Middle frontal gyrus (tissue), 1 donor: ENCODE measurements around the gene RGS5.

Experiments
- DNase-seq: peaks from one replicate; pipeline ENCODE4 v3.0.0-alpha.2; 2015; ENCODE audit warnings: low spot score; ENCODE audit errors: extremely low spot score

RGS5 gene

DNA sequence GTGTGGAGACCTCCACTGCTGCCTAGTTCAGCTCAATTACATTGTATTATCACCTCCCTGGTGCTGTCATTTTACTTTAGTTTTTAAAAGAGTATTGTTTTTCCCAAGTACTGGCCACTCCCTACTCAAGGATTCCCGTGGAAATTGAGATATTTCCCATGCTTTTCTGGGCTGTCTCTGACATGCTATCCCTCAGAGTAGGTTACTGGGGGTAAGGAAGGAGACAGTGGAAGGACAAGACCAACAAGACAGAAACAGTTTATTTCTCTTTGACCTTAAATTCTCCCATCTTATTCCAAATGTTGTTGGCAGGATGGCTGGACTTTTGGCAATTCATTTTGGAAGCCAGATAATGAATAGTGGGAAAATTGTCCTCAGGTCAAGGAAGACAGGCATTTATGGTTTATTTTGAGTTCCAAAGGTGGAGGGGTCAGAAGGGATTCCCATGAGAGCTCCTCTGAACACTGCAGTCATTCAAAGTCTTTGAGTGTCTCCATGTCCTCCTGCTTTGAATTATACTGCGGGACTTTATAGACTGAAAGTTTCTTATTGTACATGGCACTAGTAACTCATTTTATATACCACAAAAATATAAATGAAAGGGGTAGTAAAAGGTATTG lies 20.3 kb downstream of the RGS5 start:
- no peak for DNase-seq

DNA sequence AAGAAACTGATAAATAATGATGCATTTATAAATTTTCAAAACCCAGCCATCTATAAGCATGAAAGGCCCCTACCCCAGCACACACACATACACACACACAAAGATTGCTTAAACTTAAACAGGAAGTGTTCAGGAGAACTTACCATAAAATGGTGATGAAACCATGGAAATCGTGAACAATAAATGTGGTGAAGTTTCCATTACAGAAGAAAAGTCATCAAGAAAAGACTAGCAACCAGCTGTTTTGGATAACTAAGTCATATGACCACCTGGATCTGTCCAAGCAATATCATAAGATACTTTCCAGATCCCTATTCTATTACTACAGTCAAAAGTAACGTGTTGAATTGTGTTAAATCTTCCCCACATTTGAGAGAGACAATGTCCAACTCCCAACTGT lies 24.1 kb downstream of the RGS5 start:
- DNase-seq, result no peak

DNA sequence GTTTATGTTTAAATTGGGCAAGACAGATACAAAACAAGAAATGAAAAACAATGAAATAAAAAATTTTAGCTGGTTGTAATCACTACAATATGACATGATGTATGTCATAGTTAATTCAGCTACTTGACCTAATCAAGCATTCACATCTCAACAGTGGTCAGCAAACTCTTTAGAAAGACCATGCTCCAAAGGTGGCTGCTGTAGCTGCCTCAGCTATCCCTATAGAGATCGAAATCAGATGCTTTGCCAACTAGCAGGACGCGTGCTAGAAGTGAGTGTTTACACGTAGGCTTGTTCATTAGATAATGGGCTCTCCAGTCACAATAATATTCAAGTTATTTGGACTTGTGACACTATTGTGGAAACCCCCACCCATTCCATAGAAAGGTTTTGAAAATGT lies 25.9 kb downstream of the RGS5 start:
- no peak for DNase-seq

DNA sequence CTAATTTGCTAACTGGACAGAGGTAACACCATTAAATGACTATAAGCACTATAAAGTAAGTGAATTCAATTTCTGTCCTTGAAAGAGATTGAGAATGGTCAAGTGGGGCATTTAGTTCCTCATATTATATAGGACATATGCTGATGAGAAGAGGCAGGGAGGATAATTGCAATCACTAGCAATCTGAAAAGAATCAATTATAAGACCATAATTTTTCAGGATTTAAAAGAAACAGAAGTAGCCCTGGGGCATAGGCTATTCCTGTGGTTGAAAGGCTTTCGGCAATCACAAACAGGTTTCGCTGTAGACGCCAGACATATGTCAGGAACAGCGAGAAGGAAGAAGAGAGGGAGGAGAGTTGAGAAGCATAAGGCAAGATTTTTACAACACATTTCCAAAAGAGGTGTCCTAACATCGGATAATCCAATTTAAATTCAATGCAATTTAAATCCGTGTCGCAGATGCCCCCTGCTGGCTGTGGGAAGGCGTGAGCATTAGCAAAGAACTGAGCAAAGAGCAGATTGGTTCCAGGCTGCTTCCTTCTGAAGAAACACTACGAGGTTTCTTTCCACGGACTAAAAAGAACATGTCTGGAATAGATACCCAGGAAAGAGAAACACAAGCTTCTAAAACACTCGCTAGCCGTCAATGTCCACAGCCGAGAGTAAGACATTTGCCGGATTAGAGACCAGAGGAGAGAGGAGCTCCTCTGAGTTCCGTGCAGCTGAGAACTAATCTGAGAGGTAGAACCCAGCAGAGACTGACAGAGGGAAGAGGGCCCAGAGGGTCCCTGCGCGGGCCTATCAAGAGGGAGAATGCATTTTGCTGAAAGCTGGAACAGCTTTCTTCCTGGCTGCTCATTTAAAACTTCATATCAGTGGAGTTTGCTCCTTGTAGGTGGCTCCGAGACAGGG lies 27.9 kb downstream of the RGS5 start:
- peak; percentile 76 for DNase-seq

GRCh38 chr1:163173121-163173520 lies 29.6 kb downstream of the RGS5 start:
- no peak for DNase-seq

- DNase-seq, result no peak
Measured at GRCh38 chr1:163172596-163172995, 30.1 kb downstream of the RGS5 start.

GRCh38 chr1:163171826-163172225 lies 30.9 kb downstream of the RGS5 start:
- no peak for DNase-seq

DNA sequence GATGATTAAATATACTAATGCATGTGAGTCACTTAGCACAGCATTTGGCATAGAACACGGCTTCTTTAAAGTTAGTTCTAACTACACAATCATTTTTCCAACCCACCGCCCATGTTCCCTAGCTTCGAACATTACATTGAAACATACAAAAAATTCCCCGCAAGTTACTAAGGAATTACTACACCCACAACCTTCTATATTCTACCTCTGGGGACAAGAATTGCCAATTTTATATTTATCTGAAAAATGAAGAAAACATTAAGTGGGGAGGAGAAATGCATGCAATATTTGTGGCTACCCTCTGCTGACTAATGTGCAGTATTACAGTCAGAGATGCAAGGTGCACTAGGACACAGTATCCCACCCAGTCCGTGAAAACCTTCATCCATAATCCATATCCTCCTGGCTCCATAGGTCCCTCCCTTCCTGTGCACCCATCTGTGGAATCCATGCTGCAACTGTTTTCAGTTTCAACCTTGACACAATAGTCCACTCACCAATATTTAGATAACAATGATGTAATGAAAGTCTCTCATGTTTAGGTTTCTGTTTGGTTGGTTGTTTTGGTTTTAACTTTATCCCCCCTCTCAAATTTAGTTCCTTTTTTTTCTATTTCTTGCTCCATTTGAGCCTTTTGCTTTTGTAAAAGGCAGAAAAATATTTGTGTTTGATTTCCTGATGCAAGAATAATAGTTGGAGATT lies 31.6 kb downstream of the RGS5 start:
- no peak for DNase-seq

DNA sequence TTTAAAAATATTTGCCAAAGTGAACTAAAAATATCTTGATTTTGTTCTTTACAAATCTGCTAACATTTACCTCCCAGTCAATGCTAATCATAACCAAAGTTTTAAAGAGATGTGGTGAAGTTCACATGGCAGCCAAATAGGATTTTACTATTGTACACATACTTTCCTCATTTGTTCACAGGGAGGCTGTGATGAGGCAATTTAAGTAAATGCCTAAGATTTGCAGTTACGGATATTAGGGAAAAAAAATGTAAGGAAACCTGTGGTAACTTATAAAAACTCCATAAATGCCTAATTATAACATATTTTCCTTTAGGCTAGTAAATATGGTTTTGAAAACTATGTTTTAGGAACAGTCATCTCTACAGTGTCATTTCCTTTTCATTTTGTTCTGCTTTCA lies 32.4 kb downstream of the RGS5 start:
- no peak for DNase-seq

DNA sequence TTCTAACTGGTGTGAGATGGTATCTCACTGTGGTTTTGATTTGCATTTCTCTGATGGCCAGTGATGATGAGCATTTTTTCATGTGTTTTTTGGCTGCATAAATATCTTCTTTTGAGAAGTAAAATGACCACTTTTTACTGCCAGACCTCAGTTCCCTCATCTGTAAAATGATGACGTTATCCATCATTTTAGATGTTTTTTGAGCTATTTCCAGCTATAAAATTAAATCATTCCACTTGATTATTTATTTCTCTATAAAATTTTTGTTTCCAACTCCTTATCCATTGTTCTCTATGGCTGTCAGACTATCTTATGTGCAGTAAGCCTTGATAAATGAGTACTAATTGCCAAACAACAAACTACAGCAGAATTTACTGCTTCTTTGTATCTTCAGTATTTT lies 33.2 kb downstream of the RGS5 start:
- DNase-seq, result no peak

GRCh38 chr1:163168053-163168452 lies 34.7 kb downstream of the RGS5 start:
- DNase-seq, result no peak

- DNase-seq, result no peak
Measured at GRCh38 chr1:163166886-163167555, 35.7 kb downstream of the RGS5 start.

- no peak for DNase-seq
Measured at GRCh38 chr1:163165119-163165518, 37.6 kb downstream of the RGS5 start.

- no peak for DNase-seq
Measured at GRCh38 chr1:163163881-163164582, 38.7 kb downstream of the RGS5 start.

- DNase-seq, result no peak
Measured at GRCh38 chr1:163163163-163163562, 39.6 kb downstream of the RGS5 start.

DNA sequence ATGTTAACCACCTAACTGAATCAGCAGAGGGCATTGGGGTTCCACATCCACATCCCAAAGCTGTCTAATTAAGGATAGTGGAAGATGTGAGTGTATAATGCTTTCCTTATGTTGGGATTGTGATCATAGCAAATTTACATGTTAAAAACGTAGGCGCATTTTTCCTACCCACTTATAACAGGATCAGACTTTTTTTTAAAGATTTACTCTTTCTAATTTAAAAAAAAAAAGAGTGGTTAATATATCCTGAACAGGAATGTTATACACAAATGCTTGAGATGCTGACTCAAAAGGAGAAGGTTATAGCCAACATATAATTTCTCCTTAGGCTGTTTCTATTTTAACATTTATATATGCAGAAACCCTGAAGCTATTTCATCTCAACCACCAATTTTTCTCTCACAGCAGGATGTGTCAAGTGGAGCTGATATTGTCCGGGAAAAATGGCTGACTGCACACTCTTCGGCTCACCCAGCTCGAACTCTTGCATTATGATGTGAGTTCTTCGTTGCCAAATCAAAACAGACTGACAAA lies 40.3 kb downstream of the RGS5 start:
- no peak for DNase-seq

- no peak for DNase-seq
Measured at GRCh38 chr1:163161841-163162240, 40.9 kb downstream of the RGS5 start.

GRCh38 chr1:163161337-163161736 lies 41.4 kb downstream of the RGS5 start:
- no peak for DNase-seq

- DNase-seq, result no peak
Measured at GRCh38 chr1:163155606-163156005, 47.1 kb downstream of the RGS5 start.

- no peak for DNase-seq
Measured at GRCh38 chr1:163148911-163149310, 53.8 kb downstream of the RGS5 start.

DNA sequence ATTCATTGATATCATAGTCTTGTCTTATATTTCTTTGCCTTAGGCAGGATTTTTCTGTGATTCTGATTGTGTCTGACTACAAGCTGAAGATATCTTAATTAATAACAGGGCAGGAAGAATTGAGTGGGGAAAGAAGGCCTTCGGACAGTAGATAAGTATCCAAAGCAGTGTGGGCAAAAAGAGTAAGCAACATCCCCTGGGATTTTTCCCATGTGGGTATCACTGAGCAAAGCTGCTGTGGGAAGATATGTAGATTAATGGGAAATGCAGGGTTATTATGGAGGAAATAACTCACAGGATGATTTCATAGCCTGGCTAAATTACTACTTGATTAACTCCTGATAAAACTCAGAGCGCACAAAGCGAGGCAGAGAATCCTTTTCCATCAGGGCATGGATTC lies 55.7 kb downstream of the RGS5 start:
- no peak for DNase-seq
